LNCAP (cell line): ENCODE measurements around the gene SMCHD1.

Experiments used
- TF ChIP-seq, protein P1 (sequence below): fragments of 450-650 bp; IDR thresholded peaks from 2 replicates; pipeline ENCODE4 v1.5.1; 2017; ENCODE audit warnings: mild to moderate bottlenecking

Gene SMCHD1

DNA sequence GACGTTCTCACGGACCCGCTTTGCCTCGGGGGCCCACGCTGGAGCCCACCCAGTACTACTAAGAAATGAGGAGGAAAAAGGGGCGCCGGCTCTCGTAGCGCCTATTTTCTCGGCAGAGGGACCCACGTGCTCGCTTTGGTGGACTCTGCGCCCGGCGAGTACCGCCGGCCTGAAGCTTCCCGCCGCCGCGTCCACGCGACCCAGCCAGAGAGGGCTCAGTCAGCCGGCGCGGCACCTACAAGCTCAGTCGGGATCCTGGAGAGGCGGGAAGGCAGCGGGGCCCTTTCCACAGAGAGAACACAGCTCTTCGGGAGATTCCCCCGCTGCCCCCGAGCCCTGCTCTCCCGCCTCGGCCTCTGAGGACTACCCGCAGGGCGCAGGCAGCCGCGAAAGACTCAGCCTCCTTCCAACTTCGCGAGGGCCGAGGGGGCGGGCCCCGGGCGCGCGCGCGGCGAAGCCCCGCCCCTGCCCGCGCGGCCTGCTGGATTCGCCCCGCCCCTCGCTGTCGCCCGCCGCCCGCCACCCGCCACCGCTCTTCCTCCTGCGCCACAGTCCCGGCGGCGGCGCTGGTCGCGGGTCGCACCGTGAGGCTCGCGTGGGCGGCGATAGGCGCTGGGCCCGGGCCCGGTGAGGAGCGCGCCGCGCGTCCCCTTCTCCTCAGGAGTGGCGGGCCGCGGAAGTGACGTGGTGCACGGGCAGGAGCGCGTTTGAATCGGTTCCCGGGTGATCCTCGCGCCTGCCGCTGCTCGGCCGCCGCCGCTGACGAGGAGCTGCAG is at the start of gene SMCHD1:
Gene SMCHD1 (plus strand): TSS at position 549 of the 776 bp plus-strand sequence. CDS start 350 bp downstream, outside the sequence.
- TF ChIP-seq, protein P1, sequence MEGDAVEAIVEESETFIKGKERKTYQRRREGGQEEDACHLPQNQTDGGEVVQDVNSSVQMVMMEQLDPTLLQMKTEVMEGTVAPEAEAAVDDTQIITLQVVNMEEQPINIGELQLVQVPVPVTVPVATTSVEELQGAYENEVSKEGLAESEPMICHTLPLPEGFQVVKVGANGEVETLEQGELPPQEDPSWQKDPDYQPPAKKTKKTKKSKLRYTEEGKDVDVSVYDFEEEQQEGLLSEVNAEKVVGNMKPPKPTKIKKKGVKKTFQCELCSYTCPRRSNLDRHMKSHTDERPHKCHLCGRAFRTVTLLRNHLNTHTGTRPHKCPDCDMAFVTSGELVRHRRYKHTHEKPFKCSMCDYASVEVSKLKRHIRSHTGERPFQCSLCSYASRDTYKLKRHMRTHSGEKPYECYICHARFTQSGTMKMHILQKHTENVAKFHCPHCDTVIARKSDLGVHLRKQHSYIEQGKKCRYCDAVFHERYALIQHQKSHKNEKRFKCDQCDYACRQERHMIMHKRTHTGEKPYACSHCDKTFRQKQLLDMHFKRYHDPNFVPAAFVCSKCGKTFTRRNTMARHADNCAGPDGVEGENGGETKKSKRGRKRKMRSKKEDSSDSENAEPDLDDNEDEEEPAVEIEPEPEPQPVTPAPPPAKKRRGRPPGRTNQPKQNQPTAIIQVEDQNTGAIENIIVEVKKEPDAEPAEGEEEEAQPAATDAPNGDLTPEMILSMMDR: no peak

DNA sequence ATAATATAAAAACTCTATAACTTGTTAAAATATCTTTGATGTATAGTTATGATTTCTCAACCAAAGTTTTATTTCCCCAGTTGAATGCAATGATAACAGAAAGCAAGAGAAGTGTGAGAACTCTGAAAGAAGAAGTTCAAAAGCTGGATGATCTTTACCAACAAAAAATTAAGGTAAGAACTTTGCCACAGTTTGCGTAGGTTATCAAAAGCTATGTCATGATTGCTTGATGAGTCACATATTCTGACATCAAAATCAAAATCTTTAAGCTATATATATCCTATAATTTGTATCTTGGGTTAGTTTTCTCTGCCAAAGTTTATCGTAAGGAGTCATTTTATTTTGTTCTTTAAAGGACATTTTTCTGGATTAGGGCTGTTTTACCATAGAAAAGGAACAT is 49.2 kb upstream of the SMCHD1 start:
- TF ChIP-seq, protein P1: no peak

DNA sequence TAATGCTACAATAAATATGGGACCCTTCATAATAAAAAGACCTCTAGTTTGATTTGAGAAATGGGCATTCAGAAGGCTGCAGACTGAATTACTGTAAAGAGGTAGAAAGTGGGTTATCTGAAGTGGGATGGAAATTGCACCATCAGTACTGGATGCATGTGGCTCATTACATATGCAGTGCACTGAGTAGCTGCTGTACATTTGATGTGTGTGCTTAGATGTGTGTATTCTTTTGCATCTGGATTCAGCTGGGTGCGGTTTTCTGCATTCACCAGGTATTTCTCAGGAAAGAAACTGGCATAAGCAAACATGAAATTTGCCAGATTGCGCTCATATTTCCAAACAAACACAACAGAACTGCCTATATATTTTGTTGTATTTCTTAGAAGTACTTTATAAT is 45.9 kb upstream of the SMCHD1 start:
- TF ChIP-seq, protein P1: no peak

DNA sequence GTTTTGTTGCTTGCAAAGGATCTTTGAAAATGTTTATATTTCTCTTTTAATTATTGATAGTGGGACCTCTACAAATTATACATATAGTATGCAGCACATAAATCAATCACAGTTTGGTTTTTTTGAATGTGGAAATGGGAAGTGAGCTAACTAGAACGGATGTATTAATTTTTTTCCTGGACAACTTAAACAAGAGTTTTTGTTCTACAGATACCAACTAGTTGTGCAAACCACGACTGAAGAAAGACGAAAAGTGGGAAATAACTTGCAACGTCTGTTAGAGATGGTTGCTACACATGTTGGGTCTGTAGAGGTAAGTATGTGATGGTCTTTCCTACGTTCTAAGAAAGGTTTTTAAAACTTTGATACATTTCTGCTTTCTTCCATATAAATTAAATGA is 45.0 kb upstream of the SMCHD1 start:
- TF ChIP-seq, protein P1: no peak

DNA sequence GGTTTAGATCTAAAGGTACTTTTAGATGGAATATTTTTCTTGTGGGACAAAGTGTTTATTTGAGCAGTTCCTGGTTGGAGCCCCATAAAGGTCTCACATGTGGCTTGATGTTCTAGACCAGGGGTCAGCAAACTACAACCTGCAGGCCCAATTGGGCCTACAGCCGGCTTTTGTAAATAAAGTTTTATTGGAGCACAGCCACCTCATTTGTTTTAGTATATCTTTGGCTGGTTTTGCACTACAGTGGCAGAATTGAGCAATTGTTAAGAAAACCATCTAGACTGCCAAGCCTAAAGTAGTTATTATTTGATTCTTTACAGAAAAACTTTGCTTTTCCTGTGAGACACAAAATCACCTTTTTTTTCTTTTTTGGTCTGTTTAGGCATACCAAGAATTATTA is 42.5 kb upstream of the SMCHD1 start:
- TF ChIP-seq, protein P1: no peak

DNA sequence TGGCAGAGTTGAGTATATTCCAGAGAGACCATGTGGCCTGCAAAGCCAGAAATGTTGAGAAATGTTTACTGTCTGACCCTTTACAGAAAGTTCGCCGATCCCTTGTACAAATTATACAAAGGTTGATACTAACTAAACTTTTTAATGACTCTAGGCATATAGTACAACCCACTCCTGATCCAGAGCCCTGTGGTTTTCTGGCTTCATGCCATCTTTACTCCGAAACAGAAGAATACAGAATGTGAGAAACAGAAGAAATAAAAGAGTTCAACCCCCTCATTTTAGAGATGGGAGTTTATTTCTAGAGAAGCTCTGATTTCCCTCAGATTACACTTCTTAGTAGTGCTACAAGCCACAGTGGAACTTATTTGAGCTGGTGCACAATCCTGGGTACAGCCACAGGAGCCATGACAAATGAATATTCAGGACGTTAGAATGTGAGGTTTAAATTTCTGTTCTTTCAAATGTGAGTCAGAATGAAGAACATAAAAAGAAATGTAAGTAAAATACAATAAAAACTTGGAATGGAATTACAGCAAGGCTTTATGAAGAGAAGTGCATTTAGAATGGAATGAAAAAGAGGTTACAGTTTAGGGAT is 38.0 kb upstream of the SMCHD1 start:
- TF ChIP-seq, protein P1: no peak

DNA sequence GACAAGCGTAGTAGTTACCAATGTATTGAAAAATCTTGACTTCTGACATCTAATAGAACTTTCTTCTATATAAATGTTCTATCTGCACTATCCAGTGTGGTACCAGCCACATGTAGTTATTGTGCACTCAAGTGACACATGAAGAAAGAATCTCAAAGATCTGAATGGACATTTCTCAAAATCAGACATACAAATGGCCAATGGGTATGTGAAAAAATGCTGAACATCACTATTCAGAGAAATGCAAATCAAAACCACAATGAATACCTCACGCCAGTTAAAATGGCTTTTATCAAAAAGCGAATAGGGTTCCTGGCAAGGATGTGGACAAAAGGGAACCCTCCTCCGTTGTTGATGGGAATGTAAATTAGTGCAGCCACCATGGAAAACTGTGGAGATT is 37.5 kb upstream of the SMCHD1 start:
- TF ChIP-seq, protein P1: no peak
